GM19397 (cell line): ENCODE measurements around the gene MRPS35.

ENCODE experiments used
- ATAC-seq: cut with Tn5 transposase; IDR thresholded peaks from one replicate; pipeline ENCODE4 v1.9.1; 2021; ENCODE audit warnings: mild to moderate bottlenecking, moderate library complexity; ENCODE audit not compliant: unreplicated experiment

The MRPS35 gene

GRCh38 chr12:27710592-27711316, at the start of gene MRPS35:
MRPS35 (plus strand) TSS chr12:27710832; CDS start chr12:27710844, 12 bp downstream.
- ATAC-seq: peak; percentile 96

GRCh38 chr12:27665704-27666103, 44.9 kb upstream of the MRPS35 start:
- ATAC-seq: no peak

- no peak for ATAC-seq
These were observed 44.1 kb upstream of the MRPS35 start for GRCh38 chr12:27666510-27666909.

DNA sequence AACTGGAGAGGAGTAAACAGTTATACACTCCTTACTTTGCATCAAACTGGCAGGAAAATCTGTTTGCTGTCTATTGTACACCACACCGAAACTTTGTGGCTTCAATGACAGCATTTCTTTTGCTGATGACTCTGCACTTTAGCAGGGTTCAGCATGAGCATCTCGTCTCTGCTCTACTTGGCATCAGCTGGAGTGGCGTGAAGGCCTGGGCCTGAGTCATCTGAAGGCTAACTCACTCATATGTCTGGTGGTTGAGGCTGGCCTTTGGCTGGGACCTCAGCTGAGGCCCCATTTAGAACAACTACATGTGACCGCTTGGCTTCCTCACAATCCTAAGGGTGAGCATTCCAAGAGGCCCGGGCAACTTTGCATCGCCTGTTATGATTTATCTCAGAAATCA, 43.1 kb upstream of the MRPS35 start:
- ATAC-seq: no peak

- no peak for ATAC-seq
These were observed 38.6 kb upstream of the MRPS35 start for GRCh38 chr12:27672051-27672450.

DNA sequence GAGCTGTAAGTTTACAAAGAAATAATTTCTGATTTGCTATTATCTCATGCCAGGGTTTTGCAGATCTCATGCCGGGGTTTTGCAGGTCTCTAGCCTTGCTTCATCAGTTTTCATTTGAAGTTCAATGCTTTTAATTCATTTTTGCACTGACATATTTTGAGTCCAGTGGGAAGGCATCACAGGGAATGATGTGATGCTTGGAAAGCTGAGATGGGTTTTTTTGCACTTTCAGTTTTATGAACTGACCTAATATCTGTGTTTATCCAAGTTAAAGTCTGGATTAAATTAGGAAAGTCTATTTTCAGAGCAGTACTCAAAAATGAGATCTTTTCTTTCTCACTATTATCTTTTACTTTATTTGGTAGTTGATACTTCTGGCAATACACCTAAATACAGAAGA, 38.0 kb upstream of the MRPS35 start:
- ATAC-seq: no peak

DNA sequence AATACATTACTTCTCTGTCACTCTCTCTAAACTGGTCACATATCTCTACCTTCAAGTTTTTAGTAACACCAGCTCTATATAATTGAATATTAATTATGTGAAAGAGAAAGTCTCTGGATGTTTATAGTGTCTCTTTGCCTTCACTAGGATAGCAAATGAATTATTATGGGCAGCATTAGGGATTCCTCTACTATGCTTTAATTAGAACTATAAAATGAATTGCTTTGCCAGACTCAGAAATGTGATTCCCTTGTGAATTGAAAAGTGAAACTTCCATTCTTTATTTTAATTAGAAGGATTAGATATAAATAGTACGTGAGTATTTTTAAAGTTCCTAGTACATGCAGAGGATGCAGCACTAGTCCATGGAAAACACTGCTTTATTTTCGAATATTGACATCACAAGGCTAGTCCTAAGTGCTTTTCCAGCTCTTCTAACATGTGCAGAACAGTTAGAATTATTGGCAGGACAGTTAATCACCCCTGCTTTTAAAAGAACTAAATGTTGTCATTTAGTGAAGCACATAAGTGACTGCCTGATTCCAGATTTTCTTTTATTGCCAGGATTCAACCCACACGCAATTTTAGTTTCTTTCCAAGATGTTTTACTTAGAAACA, 37.4 kb upstream of the MRPS35 start:
- ATAC-seq: no peak

GRCh38 chr12:27674989-27675388, 35.6 kb upstream of the MRPS35 start:
- ATAC-seq: no peak

DNA sequence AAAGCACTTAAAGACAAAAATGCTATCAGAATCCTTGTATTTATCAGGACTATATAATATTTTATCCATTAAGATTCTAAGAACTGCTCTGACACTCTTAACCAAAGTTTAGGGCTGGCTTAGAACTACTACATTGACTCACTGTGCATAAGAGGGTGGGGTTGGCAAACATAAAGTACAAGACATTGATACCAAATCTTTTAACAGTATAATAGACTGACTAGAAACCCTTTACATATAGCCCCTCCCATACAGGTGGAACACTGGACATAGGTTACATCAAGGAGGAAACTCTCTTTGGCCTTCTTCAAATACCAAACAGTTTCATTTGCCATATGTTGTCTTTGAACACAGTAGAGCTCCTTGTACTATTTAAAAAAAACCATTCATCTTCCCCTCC, 30.0 kb upstream of the MRPS35 start:
- ATAC-seq: no peak

DNA sequence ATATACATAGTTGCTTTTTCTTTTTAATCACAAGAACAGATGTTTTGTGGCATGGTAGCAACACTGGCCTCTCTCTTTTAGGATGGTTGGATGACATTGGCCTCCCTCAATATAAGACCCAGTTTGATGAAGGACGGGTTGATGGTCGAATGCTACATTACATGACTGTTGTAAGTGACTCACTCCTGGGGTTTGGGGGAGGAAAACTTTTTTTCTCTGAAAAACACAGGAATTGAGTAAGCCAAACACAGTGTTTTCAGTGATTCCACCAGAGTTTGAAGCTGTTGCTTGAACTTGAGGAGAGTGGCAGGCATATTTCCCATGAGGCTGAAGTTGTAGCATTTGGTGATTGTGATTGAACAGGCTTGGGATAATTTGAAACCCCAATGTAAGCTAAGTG, 28.1 kb upstream of the MRPS35 start:
- ATAC-seq: no peak

- no peak for ATAC-seq
These were observed 25.4 kb upstream of the MRPS35 start for GRCh38 chr12:27685274-27685673.

DNA sequence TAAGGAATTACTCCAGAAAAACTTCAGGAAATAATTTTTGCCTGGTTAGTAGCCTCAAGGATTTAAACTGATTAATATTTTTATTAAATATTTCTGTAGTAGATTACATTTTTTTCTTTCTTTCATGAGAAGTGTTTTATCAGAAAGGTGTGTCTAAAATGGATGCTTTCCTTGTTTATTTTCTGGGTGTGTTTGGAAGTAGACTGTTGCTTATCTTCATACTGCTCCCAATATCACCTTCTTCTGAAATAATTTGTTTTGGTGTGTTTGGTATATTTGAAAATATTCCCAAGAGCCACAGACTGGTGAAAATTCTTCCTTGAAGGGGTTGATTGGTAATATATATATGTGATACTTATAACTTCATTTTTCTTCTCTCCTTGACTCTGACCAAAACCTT, 24.5 kb upstream of the MRPS35 start:
- ATAC-seq: no peak

GRCh38 chr12:27688671-27689070, 22.0 kb upstream of the MRPS35 start:
- ATAC-seq: no peak

- ATAC-seq: no peak
These were observed 21.0 kb upstream of the MRPS35 start for GRCh38 chr12:27689558-27690180.

DNA sequence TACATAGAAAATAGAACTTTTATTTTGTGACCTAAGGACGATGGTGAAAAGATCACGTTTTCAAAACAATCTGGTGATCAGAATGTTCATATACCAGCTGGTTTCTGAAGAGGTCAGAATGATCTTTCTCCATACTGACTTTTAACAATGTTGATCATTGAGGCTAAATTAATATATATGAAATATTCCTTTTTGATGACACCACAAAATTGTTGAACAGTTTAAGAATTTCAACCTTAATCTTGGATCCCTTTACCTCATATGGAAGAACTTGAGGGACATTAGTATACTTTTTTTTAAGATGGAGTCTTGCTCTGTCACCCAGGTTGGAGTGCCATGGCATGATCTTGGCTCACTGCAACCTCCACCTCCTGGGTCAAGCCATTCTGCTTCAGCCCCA, 17.2 kb upstream of the MRPS35 start:
- no peak for ATAC-seq

DNA sequence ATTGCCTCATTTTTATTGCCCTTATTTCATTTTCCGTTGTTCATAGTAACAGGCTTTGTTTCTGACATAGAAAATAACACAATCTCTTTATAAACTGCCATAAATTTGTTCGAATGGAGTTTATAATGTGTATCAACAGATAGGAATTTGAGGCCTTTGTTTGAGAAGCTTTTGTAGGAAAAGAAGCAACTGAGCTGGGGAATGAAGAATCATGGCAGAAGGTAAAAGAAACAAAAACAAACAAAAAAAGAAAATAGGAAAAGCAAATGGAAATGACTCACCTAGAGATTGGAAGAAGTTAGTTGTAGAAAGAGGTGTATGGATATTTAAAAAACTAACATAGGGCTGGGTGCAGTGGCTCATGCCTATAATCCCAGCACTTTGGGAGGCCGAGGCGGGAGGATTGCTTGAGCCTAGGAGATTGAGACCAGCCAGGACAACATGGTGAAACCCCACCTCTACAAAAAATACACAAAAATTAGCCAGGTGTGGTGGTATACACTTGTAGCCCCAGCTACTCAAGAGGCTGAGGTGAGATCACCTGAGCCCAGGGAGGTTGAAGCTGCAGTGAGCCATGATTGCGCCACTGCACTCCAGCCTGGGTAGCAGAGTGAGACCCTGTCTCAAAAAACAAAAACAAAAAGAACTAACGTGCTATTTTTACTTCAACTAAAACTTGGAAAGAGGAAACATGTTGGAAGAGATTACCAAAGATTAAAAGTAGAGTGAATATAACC, 14.9 kb upstream of the MRPS35 start:
- no peak for ATAC-seq

GRCh38 chr12:27696293-27696652, 14.4 kb upstream of the MRPS35 start, which contains the start of gene REP15:
REP15 (plus strand) TSS chr12:27696447; CDS start chr12:27696563, 116 bp downstream.
- no peak for ATAC-seq

- ATAC-seq: no peak
These were observed 13.6 kb upstream of the MRPS35 start for GRCh38 chr12:27696864-27697564.

DNA sequence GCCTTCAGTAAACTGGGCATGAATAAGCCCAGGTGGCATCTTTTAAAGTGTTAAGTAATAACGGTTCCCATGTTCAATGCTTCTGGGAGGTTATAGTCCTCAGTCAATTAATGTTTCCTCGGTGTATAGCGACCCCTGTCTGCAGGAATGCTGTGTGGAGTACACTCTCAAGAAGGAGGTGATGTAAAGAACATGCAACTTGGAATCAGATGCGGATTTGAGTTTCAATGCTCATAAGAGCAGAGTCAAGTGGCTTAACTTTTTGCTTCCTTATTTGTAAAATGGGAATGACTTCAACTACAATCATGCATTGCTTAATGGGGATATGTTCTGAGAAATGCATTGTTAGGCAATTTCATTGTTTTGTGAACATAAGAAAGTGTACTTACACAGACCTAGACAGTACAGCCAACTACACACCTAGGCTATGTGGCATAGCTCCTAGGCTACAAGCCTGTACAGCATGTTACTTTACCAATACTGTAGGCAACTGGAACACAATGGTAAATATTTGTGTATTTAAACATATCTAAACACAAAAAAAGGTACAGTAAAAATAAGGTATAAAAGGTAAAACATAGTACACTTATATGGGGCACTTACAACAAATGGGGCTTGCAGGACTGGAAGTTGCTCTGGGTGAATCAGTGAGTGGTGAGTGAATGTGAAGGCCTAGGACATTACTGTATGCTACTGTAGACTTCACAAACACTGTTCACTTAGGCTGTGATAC, 6.7 kb upstream of the MRPS35 start:
- ATAC-seq: peak; percentile 89

DNA sequence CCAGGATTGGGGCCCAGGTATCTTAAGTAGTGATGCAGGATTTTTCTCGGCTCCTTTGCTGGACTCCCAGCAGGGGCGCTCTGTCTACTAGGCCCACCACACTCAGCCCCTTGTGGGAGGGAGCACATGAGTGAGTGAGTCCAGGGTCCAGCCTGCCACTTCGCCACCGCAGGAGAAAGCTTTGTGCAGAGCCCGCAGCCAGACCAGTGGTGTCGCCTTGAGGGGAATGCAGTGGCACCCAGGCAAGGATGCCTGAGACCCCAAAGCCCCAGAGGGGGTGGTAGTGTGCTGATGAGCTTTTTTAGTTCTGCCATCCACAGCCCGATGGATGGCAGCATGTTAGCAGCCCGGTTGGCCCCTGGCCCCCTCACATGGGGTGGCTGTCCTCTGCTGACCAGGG, 5.4 kb upstream of the MRPS35 start:
- ATAC-seq: no peak
